ENCODE data around the gene CEP57. TPM values are rescaled to one million over a fixed set of nuclear protein-coding genes. Genes with fewer than 3 reads are reported as not detected.
A peak's percentile ranks its signal among the peaks of the same experiment; 100 is the strongest.

CEP57 gene
- total and polyA plus RNA-seq, 2 of the 13 experiments (the other 11 are each of a cell fraction or from before 2014, with no cell fraction given): 34.3 to 59.4 TPM

DNA sequence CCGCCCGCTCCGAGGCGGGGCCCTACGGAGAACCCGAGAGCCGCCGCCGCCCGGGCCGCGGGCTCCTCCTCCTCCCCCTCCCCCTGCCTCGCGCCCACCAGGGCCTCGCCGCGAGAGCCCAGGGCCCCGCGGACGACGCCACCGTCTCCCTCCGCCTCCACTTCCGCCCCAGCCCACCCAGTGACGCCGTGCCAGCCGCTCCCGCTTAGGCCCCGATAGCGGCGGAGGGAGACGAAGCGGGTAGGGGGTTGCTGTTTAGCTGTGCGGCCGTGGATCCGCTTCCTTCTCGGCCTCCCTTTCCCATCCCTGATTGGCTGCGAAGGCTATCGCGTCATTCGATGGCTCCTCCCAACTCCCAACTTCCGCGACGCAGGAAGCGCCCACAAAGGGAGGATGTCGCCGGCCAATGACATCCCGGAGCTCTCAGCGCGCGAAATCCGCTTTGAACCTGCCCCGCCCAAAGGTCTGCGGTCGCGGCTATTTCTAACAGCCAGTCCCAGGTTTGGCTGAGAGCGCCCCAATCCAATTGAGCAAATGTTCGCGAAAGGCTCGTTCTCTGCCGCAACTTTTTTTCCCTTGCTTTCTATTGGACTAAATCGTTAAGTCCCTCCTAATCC is 684 bp upstream of the CEP57 start, which contains the start of gene FAM76B (continued):
- TF ChIP-seq, protein P1, sequence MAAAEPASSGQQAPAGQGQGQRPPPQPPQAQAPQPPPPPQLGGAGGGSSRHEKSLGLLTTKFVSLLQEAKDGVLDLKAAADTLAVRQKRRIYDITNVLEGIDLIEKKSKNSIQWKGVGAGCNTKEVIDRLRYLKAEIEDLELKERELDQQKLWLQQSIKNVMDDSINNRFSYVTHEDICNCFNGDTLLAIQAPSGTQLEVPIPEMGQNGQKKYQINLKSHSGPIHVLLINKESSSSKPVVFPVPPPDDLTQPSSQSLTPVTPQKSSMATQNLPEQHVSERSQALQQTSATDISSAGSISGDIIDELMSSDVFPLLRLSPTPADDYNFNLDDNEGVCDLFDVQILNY (CRISPR knock-in tag; conservative IDR thresholded peaks at IDR 0.05): peak; percentile 98
- peak; percentile 23; the same call in 1 of the 2 replicates for TF ChIP-seq MEIS2 (CRISPR knock-in tag; IDR thresholded peaks at IDR 0.05)
- TF ChIP-seq ZNF451 (CRISPR knock-in tag; IDR thresholded peaks at IDR 0.05): peak; percentile 74
- TF ChIP-seq, protein P2, sequence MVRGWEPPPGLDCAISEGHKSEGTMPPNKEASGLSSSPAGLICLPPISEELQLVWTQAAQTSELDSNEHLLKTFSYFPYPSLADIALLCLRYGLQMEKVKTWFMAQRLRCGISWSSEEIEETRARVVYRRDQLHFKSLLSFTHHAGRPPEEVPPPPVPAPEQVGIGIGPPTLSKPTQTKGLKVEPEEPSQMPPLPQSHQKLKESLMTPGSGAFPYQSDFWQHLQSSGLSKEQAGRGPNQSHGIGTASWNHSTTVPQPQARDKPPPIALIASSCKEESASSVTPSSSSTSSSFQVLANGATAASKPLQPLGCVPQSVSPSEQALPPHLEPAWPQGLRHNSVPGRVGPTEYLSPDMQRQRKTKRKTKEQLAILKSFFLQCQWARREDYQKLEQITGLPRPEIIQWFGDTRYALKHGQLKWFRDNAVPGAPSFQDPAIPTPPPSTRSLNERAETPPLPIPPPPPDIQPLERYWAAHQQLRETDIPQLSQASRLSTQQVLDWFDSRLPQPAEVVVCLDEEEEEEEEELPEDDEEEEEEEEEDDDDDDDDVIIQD (CRISPR knock-in tag; IDR thresholded peaks at IDR 0.05; ENCODE audit: low read depth): peak; percentile 93
- TF ChIP-seq ZSCAN30 (CRISPR knock-in tag; IDR thresholded peaks at IDR 0.05): no peak
- TF ChIP-seq PLRG1 (conservative IDR thresholded peaks at IDR 0.05): no peak
- TF ChIP-seq KAT7 (CRISPR knock-in tag; IDR thresholded peaks at IDR 0.05; ENCODE audit: borderline replicate concordance): peak; percentile 68
- peak; percentile 93 for TF ChIP-seq DMAP1 (CRISPR knock-in tag; IDR thresholded peaks at IDR 0.05)
- peak; percentile 95 for TF ChIP-seq ETV5 (CRISPR knock-in tag; IDR thresholded peaks at IDR 0.05; ENCODE audit: borderline replicate concordance)
- no peak; the same call in 1 of the 2 replicates for TF ChIP-seq HMG20A (CRISPR knock-in tag; IDR thresholded peaks at IDR 0.05; ENCODE audit: borderline replicate concordance)
- TF ChIP-seq GFI1 (CRISPR knock-in tag; IDR thresholded peaks at IDR 0.05; ENCODE audit: borderline replicate concordance): peak; percentile 56; the same call in 1 of the 2 replicates
- TF ChIP-seq CBX2 (IDR thresholded peaks at IDR 0.05; ENCODE audit: low read depth, low read length): no peak
- TF ChIP-seq CBX2 (CRISPR knock-in tag; IDR thresholded peaks at IDR 0.05; ENCODE audit: low read depth): no peak
- TF ChIP-seq, protein P3, sequence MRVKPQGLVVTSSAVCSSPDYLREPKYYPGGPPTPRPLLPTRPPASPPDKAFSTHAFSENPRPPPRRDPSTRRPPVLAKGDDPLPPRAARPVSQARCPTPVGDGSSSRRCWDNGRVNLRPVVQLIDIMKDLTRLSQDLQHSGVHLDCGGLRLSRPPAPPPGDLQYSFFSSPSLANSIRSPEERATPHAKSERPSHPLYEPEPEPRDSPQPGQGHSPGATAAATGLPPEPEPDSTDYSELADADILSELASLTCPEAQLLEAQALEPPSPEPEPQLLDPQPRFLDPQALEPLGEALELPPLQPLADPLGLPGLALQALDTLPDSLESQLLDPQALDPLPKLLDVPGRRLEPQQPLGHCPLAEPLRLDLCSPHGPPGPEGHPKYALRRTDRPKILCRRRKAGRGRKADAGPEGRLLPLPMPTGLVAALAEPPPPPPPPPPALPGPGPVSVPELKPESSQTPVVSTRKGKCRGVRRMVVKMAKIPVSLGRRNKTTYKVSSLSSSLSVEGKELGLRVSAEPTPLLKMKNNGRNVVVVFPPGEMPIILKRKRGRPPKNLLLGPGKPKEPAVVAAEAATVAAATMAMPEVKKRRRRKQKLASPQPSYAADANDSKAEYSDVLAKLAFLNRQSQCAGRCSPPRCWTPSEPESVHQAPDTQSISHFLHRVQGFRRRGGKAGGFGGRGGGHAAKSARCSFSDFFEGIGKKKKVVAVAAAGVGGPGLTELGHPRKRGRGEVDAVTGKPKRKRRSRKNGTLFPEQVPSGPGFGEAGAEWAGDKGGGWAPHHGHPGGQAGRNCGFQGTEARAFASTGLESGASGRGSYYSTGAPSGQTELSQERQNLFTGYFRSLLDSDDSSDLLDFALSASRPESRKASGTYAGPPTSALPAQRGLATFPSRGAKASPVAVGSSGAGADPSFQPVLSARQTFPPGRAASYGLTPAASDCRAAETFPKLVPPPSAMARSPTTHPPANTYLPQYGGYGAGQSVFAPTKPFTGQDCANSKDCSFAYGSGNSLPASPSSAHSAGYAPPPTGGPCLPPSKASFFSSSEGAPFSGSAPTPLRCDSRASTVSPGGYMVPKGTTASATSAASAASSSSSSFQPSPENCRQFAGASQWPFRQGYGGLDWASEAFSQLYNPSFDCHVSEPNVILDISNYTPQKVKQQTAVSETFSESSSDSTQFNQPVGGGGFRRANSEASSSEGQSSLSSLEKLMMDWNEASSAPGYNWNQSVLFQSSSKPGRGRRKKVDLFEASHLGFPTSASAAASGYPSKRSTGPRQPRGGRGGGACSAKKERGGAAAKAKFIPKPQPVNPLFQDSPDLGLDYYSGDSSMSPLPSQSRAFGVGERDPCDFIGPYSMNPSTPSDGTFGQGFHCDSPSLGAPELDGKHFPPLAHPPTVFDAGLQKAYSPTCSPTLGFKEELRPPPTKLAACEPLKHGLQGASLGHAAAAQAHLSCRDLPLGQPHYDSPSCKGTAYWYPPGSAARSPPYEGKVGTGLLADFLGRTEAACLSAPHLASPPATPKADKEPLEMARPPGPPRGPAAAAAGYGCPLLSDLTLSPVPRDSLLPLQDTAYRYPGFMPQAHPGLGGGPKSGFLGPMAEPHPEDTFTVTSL (CRISPR knock-in tag; IDR thresholded peaks at IDR 0.05; ENCODE audit: borderline replicate concordance): 0 out of 2 replicates have a peak, but pooled peaks have one; percentile 24
- peak; percentile 88; the same call in 1 of the 2 replicates for TF ChIP-seq SAFB2 (CRISPR knock-in tag; IDR thresholded peaks at IDR 0.05; ENCODE audit: borderline replicate concordance, low read depth)
- TF ChIP-seq REPIN1 (CRISPR knock-in tag; IDR thresholded peaks at IDR 0.05; ENCODE audit: borderline replicate concordance, low read depth): peak; percentile 61; the same call in 1 of the 2 replicates
- TF ChIP-seq, protein P4, sequence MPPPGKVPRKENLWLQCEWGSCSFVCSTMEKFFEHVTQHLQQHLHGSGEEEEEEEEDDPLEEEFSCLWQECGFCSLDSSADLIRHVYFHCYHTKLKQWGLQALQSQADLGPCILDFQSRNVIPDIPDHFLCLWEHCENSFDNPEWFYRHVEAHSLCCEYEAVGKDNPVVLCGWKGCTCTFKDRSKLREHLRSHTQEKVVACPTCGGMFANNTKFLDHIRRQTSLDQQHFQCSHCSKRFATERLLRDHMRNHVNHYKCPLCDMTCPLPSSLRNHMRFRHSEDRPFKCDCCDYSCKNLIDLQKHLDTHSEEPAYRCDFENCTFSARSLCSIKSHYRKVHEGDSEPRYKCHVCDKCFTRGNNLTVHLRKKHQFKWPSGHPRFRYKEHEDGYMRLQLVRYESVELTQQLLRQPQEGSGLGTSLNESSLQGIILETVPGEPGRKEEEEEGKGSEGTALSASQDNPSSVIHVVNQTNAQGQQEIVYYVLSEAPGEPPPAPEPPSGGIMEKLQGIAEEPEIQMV (CRISPR knock-in tag; IDR thresholded peaks at IDR 0.05; ENCODE audit: low read depth): peak; percentile 86
- TF ChIP-seq ZNF30 (CRISPR knock-in tag; IDR thresholded peaks at IDR 0.05): no peak
- TF ChIP-seq, protein P5, sequence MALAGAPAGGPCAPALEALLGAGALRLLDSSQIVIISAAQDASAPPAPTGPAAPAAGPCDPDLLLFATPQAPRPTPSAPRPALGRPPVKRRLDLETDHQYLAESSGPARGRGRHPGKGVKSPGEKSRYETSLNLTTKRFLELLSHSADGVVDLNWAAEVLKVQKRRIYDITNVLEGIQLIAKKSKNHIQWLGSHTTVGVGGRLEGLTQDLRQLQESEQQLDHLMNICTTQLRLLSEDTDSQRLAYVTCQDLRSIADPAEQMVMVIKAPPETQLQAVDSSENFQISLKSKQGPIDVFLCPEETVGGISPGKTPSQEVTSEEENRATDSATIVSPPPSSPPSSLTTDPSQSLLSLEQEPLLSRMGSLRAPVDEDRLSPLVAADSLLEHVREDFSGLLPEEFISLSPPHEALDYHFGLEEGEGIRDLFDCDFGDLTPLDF (CRISPR knock-in tag; IDR thresholded peaks at IDR 0.05): peak; percentile 99
- TF ChIP-seq MED13 (CRISPR knock-in tag; IDR thresholded peaks at IDR 0.05): peak; percentile 71; the same call in 1 of the 2 replicates
